Skin of body (tissue), 2 donors: Measurements from ENCODE around the gene SYT7. TPM values are rescaled to one million over a fixed set of nuclear protein-coding genes. Genes with fewer than 3 reads are reported as not detected.

Experiments used
- DNase-seq: peaks from one replicate; lab custom pipeline; 2025; lab: John Stamatoyannopoulos, UW
- total RNA-seq: library from RNA; depleted of rRNA; stranded (reverse); fragments of >200 nt; gene quantifications from one replicate; pipeline ENCODE4 v1.2.3, GENCODE V29; 2014

Gene SYT7
- total RNA-seq, 1 donor from 2014 or later, result 1.7 TPM

GRCh38 chr11:61555051-61555969, 25.6 kb downstream of the SYT7 start:
- DNase-seq, result no peak

GRCh38 chr11:61554172-61554988, 26.5 kb downstream of the SYT7 start:
- no peak for DNase-seq

GRCh38 chr11:61553373-61554171, 27.3 kb downstream of the SYT7 start:
- no peak for DNase-seq

GRCh38 chr11:61552108-61552635, 28.7 kb downstream of the SYT7 start:
- no peak for DNase-seq

- DNase-seq, result no peak
Observed at GRCh38 chr11:61551634-61552033, 29.2 kb downstream of the SYT7 start.

- no peak for DNase-seq
Observed at GRCh38 chr11:61550665-61551227, 30.1 kb downstream of the SYT7 start.

- DNase-seq, result no peak
Observed at GRCh38 chr11:61549662-61550568, 31.0 kb downstream of the SYT7 start.

GRCh38 chr11:61549177-61549576, 31.7 kb downstream of the SYT7 start:
- DNase-seq, result no peak

- DNase-seq, result no peak
Observed at GRCh38 chr11:61547246-61547645, 33.6 kb downstream of the SYT7 start.

GRCh38 chr11:61546663-61547062, 34.2 kb downstream of the SYT7 start:
- no peak for DNase-seq

- no peak for DNase-seq
Observed at GRCh38 chr11:61545921-61546320, 35.0 kb downstream of the SYT7 start.

GRCh38 chr11:61545341-61545740, 35.5 kb downstream of the SYT7 start:
- no peak for DNase-seq

GRCh38 chr11:61544466-61544865, 36.4 kb downstream of the SYT7 start:
- DNase-seq, result no peak

GRCh38 chr11:61543606-61544306, 37.1 kb downstream of the SYT7 start:
- no peak for DNase-seq

- no peak for DNase-seq
Observed at GRCh38 chr11:61542705-61543104, 38.2 kb downstream of the SYT7 start.

GRCh38 chr11:61542024-61542461, 38.8 kb downstream of the SYT7 start:
- no peak for DNase-seq

- DNase-seq, result no peak
Observed at GRCh38 chr11:61541598-61541997, 39.3 kb downstream of the SYT7 start.

- DNase-seq, result no peak
Observed at GRCh38 chr11:61540528-61540927, 40.3 kb downstream of the SYT7 start.

- DNase-seq, result no peak
Observed at GRCh38 chr11:61539831-61540357, 41.0 kb downstream of the SYT7 start.
